ENCODE measurements around the gene RTN4RL1. TPM values are rescaled to one million over a fixed set of nuclear protein-coding genes. Genes with fewer than 3 reads are reported as not detected.

RTN4RL1 gene
- total RNA-seq, 4 donors from 2014 or later = 7.3 to 12.6 (median 7.8) TPM

DNA sequence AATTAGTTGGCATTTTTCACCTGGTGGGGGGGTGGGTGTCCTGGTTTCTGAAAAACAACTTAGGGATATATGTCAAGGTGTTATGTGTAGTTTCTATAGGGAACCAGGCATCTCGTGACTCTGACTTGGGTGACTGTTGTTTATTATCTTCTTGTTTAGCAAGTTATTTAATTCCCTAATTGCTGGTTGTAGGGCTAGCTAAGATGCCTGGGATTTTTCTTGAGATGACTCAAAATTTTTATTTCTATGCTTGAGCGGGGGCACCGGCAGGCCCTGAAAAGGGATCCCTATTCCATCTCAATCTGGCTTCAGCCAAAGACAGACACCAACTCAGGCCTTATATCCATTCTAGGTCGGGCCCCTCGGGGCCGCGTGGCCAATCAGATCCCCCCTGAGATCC lies 8.0 kb upstream of the RTN4RL1 start:
- no peak overlapping the region for H3K27ac ChIP-seq
- H3K9me3 ChIP-seq = no peaks in the 10 kb centered on the region
- H3K4me1 ChIP-seq = peaks cover 0 to 43% (median 12%) of the 10 kb centered on the region in 4 donors
- DNase-seq (ENCODE audit: low spot score in 2 of 2) = no peak
- no peak overlapping the region for H3K4me3 ChIP-seq
- peaks cover 2 to 45% (median 7%) of the 10 kb centered on the region in 3 donors for H3K36me3 ChIP-seq
- TF ChIP-seq EP300 (IDR thresholded peaks at IDR 0.05) (no peak), POLR2A (IDR thresholded peaks at IDR 0.05) (no peak)
- TF ChIP-seq, protein P1, sequence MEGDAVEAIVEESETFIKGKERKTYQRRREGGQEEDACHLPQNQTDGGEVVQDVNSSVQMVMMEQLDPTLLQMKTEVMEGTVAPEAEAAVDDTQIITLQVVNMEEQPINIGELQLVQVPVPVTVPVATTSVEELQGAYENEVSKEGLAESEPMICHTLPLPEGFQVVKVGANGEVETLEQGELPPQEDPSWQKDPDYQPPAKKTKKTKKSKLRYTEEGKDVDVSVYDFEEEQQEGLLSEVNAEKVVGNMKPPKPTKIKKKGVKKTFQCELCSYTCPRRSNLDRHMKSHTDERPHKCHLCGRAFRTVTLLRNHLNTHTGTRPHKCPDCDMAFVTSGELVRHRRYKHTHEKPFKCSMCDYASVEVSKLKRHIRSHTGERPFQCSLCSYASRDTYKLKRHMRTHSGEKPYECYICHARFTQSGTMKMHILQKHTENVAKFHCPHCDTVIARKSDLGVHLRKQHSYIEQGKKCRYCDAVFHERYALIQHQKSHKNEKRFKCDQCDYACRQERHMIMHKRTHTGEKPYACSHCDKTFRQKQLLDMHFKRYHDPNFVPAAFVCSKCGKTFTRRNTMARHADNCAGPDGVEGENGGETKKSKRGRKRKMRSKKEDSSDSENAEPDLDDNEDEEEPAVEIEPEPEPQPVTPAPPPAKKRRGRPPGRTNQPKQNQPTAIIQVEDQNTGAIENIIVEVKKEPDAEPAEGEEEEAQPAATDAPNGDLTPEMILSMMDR (IDR thresholded peaks at IDR 0.05) = no peak
- 87 to 92% methylated on average over 7 of the region's 7 CpGs for WGBS, 2 donors
- H3K27me3 ChIP-seq = peaks cover 0 to 6% of the 10 kb centered on the region in 2 donors

DNA sequence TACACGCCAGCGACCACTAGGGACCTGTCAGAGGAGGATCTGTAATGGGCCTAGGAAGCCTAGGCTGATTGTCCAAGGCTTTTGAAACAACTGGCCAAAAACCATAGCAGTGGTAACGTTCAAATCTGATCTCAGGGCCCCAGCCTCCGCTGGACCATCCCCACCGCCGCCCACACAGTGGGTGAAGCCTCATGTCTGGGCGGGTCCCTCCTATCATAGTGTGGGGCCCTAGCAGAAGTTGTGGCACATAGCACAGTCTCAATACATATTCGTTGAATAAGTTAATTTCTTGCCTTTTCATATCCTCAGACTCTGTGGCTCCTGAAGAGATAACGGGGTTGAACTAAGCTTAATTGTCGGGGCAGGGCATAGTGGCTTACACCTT lies 5.6 kb upstream of the RTN4RL1 start:
- Histone ChIP-seq H3K4me1 (peaks cover 0 to 53% (median 16%) of the 10 kb centered on the region in 4 donors), H3K9me3 (no peaks in the 10 kb centered on the region), H3K4me3 (peak overlapping the region; percentile 70 to 99 (median 93)), H3K36me3 (peaks cover 0 to 22% (median 0%) of the 10 kb centered on the region in 3 donors), H3K27ac (peak overlapping the region in 1 of 4 donors; percentile 78), H3K27me3 (peaks cover 0 to 26% of the 10 kb centered on the region in 2 donors)
- DNase-seq (ENCODE audit: low spot score in 2 of 2) = no peak
- TF ChIP-seq, protein P1 (IDR thresholded peaks at IDR 0.05) = peak in 2 of 5 experiments; percentile 27 to 34
- TF ChIP-seq POLR2A (IDR thresholded peaks at IDR 0.05) = no peak
- 17 to 23% methylated on average over 7 to 8 of the region's 10 CpGs for WGBS, 2 donors

DNA sequence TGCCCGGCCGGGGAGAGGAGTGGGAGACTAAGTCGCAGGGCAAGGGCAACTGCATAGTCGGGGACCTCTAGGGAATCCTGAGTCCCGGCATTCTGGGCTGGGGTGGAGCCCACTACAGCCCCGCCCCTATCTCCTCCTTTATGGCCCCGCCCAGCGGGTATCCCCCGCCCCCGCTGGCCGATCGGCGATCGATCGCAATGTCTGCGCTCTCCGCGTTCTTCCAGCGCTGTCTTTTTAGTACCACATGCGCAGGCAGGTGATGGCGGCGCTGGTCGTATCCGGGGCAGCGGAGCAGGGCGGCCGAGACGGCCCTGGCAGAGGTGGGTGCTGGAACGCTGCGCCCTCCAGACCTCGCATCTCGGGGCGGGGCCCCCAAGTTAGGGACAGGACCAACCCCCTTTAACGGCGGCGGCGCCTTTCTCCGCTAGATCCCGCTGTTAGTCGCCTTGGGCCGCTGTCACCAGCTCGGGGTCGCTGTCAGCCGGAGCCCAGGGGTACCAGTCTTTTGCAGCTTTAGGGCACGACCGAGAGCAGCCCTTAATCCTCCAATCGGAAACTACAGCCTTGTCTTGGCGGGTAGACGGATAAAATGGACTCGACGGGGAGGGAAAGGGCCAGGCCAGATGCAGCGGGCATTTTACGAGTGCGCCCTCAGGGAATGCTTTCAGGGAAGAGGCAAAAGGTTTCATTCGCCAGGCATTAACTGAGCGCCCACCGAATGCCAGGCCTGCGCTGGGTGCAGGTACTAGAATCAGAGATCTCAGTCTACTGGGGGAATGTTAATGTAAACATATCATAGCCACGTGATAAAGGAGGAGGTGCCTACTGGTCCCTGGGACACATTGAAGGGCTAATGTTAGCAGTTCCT lies 5.0 kb upstream of the RTN4RL1 start, which contains the start of gene DPH1:
TSS of gene DPH1 (plus strand) at position 243 of the 868 bp plus-strand sequence. CDS start at position 260, 17 bp downstream.
- DNase-seq (ENCODE audit: low spot score in 2 of 2) = peak; percentile 79 to 82
- no peaks in the 10 kb centered on the region for H3K9me3 ChIP-seq
- peak within 1 kb of the TSS in 2 of 4 donors; percentile 74 to 78 for H3K27ac ChIP-seq
- H3K4me3 ChIP-seq = peak within 1 kb of the TSS; percentile 70 to 99 (median 93)
- peaks cover 0 to 59% (median 22%) of the 10 kb centered on the region in 4 donors for H3K4me1 ChIP-seq
- H3K36me3 ChIP-seq = peaks cover 0 to 15% (median 0%) of the 10 kb centered on the region in 3 donors
- 1% methylated on average over 23 to 32 of the region's 59 CpGs for whole genome bisulfite sequencing, 2 donors
- TF ChIP-seq, protein P1 (IDR thresholded peaks at IDR 0.05) = peak in 1 of 5 experiments; percentile 44
- TF ChIP-seq EP300 (IDR thresholded peaks at IDR 0.05) (peak; percentile 76 to 91), POLR2A (IDR thresholded peaks at IDR 0.05) (peak in 1 of 2 donors; percentile 60)
- peaks cover 0 to 33% of the 10 kb centered on the region in 2 donors for H3K27me3 ChIP-seq

DNA sequence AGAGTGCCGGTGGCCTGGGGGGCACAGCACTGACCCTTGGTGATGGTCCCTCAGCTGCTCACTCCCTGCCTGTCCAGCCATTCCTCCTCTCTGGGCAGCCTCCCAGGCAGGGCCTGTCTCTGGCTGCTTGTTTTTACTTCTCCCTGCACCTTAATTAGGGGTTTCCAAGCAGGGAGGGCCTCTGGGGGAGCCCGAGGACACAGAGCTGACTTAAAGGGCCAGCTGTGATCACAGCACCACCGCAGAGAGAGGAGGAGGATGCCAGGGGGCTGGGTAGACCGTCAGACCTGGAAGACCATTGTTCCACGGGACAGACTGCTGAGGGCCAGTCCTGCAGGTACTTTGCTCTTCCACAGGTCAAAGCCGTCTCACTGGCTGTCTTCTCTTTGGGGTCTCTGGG lies 3.6 kb upstream of the RTN4RL1 start:
- WGBS, 2 donors = 37 to 51% methylated on average over 6 of the region's 6 CpGs
- Histone ChIP-seq H3K4me1 (peaks cover 0 to 73% (median 35%) of the 10 kb centered on the region in 4 donors), H3K4me3 (no peak overlapping the region), H3K27me3 (peaks cover 0 to 44% of the 10 kb centered on the region in 2 donors), H3K36me3 (peaks cover 0 to 6% (median 0%) of the 10 kb centered on the region in 3 donors), H3K27ac (no peak overlapping the region), H3K9me3 (no peaks in the 10 kb centered on the region)
- no peak for TF ChIP-seq EP300 (IDR thresholded peaks at IDR 0.05)
- TF ChIP-seq POLR2A (IDR thresholded peaks at IDR 0.05) = no peak
- TF ChIP-seq, protein P1 (IDR thresholded peaks at IDR 0.05) = no peak
- DNase-seq (ENCODE audit: low spot score in 2 of 2) = no peak

DNA sequence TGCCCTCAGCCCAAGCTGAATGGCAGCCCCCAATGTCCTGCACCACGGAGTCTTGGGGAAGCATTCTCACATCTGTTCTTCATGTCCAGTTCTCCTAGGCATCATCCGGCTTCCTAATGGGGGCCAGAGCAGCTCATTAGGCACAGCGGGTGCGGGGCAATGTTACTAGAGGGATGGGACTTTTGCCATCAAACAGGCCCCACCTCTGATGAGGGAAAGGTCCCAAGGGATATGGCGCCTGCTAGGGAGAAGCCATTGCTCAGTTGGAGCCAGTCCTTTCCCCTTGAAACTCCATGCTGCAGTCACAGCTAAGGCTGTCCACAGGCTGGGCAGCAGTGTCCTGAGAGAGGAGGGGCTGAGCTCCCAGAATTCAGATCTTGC lies 3.1 kb upstream of the RTN4RL1 start:
- 63 to 74% methylated on average over 5 of the region's 5 CpGs for WGBS, 2 donors
- Histone ChIP-seq H3K36me3 (peaks cover 0 to under 1% (median 0%) of the 10 kb centered on the region in 3 donors), H3K27me3 (peaks cover 0 to 49% of the 10 kb centered on the region in 2 donors), H3K27ac (no peak overlapping the region), H3K9me3 (no peaks in the 10 kb centered on the region), H3K4me3 (no peak overlapping the region), H3K4me1 (peaks cover 0 to 73% (median 38%) of the 10 kb centered on the region in 4 donors)
- DNase-seq (ENCODE audit: low spot score in 2 of 2) = no peak
- TF ChIP-seq EP300 (IDR thresholded peaks at IDR 0.05) = no peak
- TF ChIP-seq, protein P1 (IDR thresholded peaks at IDR 0.05) = no peak
- no peak for TF ChIP-seq POLR2A (IDR thresholded peaks at IDR 0.05)

Measured in tibial nerve (tissue), 4 donors.